Mesendoderm (in vitro differentiated cells): ENCODE data around the gene GDPD5.

Source experiments
- DNase-seq: peaks from one replicate; pipeline ENCODE4 v3.0.0; 2013
- H2AK5ac ChIP-seq: 2 replicates; pipeline ENCODE4 v1.6.1; 2013; ENCODE audit warnings: low read length, inconsistent platforms
- H2BK120ac ChIP-seq: 2 replicates; pipeline ENCODE4 v1.6.1; 2013; ENCODE audit warnings: low read depth, mild to moderate bottlenecking, low read length, moderate library complexity, mixed read lengths
- H2BK15ac ChIP-seq: replicated peaks from 2 replicates; pipeline ENCODE4 v1.6.1; 2013; ENCODE audit warnings: low read depth, mild to moderate bottlenecking, moderate library complexity
- H2BK5ac ChIP-seq: 2 replicates; pipeline ENCODE4 v1.6.1; 2013; ENCODE audit warnings: low read length, inconsistent platforms
- H3K18ac ChIP-seq: 2 replicates; pipeline ENCODE4 v1.6.1; 2013; ENCODE audit warnings: mild to moderate bottlenecking, low read length, mixed read lengths
- H3K23ac ChIP-seq: one replicate; pipeline ENCODE4 v1.6.1; 2013; ENCODE audit warnings: low read length
- H3K27ac ChIP-seq: 2 replicates; pipeline ENCODE4 v1.5.1; 2013; ENCODE audit warnings: low read depth, mild to moderate bottlenecking, inconsistent platforms, low read length, moderate library complexity
- H3K27me3 ChIP-seq: 2 replicates; pipeline ENCODE4 v1.6.1; 2013; ENCODE audit warnings: low read length, control low read depth, mild to moderate bottlenecking, inconsistent platforms; ENCODE audit not compliant: insufficient read depth, poor library complexity
- H3K36me3 ChIP-seq: 2 replicates; pipeline ENCODE4 v1.6.1; 2013; ENCODE audit warnings: low read length, inconsistent platforms; ENCODE audit not compliant: control insufficient read depth, insufficient read depth
- H3K4ac ChIP-seq: one replicate; pipeline ENCODE4 v1.6.1; 2013; ENCODE audit warnings: low read depth, mild to moderate bottlenecking, low read length, moderate library complexity
- H3K4me1 ChIP-seq: 2 replicates; pipeline ENCODE4 v1.6.1; 2013; ENCODE audit warnings: low read depth, low read length, inconsistent platforms; ENCODE audit not compliant: control insufficient read depth
- H3K4me2 ChIP-seq: 2 replicates; pipeline ENCODE4 v1.6.1; 2013; ENCODE audit warnings: low read length
- H3K4me3 ChIP-seq: 2 replicates; pipeline ENCODE4 v1.5.1; 2013; ENCODE audit warnings: mild to moderate bottlenecking, low read length
- H3K56ac ChIP-seq: one replicate; pipeline ENCODE4 v1.6.1; 2013; ENCODE audit warnings: low read length
- H3K79me1 ChIP-seq: 2 replicates; pipeline ENCODE4 v1.6.1; 2013; ENCODE audit warnings: low read length, inconsistent platforms
- H3K79me2 ChIP-seq: 2 replicates; pipeline ENCODE4 v1.6.1; 2013; ENCODE audit warnings: mild to moderate bottlenecking, low read length; ENCODE audit not compliant: control insufficient read depth, insufficient read depth
- H3K9ac ChIP-seq: 2 replicates; pipeline ENCODE4 v1.6.1; 2013; ENCODE audit warnings: low read length, inconsistent platforms
- H4K5ac ChIP-seq: one replicate; pipeline ENCODE4 v1.6.1; 2013; ENCODE audit warnings: low read length
- H4K8ac ChIP-seq: one replicate; pipeline ENCODE4 v1.6.1; 2013; ENCODE audit warnings: low read depth, mild to moderate bottlenecking, control low read depth, low read length, moderate library complexity
- WGBS: extraction: QIAGEN DNeasy Blood & Tissue Kit; methylation state at CpG from one replicate; pipeline ENCODE4 v1.1.7; 2013; ENCODE audit warnings: low lambda C conversion rate, missing lambda C conversion rate; ENCODE audit not compliant: insufficient coverage; ENCODE audit errors: extremely low coverage; 5-methylcytosine and 5-hydroxymethylcytosine counted together

GDPD5 gene

GRCh38 chr11:75428281-75428724, 97.4 kb downstream of the GDPD5 start:
- Histone ChIP-seq H3K27me3 (peaks cover 31% of the 10 kb centered on the region), H4K8ac (no peak overlapping the region), H2BK120ac (no peak overlapping the region), H3K9ac (no peak overlapping the region), H3K18ac (no peak overlapping the region), H3K56ac (no peak overlapping the region), H3K4me2 (no peak overlapping the region), H3K4me1 (peaks cover 5% of the 10 kb centered on the region), H2BK15ac (no peak overlapping the region), H3K4ac (no peak overlapping the region), H3K79me2 (no peaks in the 10 kb centered on the region), H3K79me1 (no peaks in the 10 kb centered on the region), H4K5ac (no peak overlapping the region), H3K27ac (no peak overlapping the region), H3K4me3 (no peak overlapping the region), H2BK5ac (no peak overlapping the region), H3K23ac (no peak overlapping the region), H2AK5ac (no peak overlapping the region), H3K36me3 (no peaks in the 10 kb centered on the region)
- no CpG with 5 or more reads among the region's 32 CpGs for WGBS
- peak; percentile 81 for DNase-seq

GRCh38 chr11:75427181-75427580, 98.6 kb downstream of the GDPD5 start:
- H3K4me1 ChIP-seq: peaks cover 4% of the 10 kb centered on the region
- no peak overlapping the region for H4K5ac ChIP-seq
- H3K18ac ChIP-seq: no peak overlapping the region
- no peak overlapping the region for H3K23ac ChIP-seq
- H2BK120ac ChIP-seq: no peak overlapping the region
- no peaks in the 10 kb centered on the region for H3K79me2 ChIP-seq
- H3K27ac ChIP-seq: no peak overlapping the region
- H3K4me2 ChIP-seq: no peak overlapping the region
- H3K4me3 ChIP-seq: no peak overlapping the region
- no peak overlapping the region for H3K56ac ChIP-seq
- no peaks in the 10 kb centered on the region for H3K79me1 ChIP-seq
- H3K9ac ChIP-seq: no peak overlapping the region
- H2BK5ac ChIP-seq: no peak overlapping the region
- H4K8ac ChIP-seq: no peak overlapping the region
- H2BK15ac ChIP-seq: no peak overlapping the region
- H3K4ac ChIP-seq: no peak overlapping the region
- no peak for DNase-seq
- H2AK5ac ChIP-seq: no peak overlapping the region
- no peaks in the 10 kb centered on the region for H3K36me3 ChIP-seq
- peaks cover 28% of the 10 kb centered on the region for H3K27me3 ChIP-seq

GRCh38 chr11:75426720-75427086, 99.0 kb downstream of the GDPD5 start:
- Histone ChIP-seq H3K4me3 (no peak overlapping the region), H3K4ac (no peak overlapping the region), H4K8ac (no peak overlapping the region), H3K23ac (no peak overlapping the region), H3K4me1 (peaks cover 4% of the 10 kb centered on the region), H3K4me2 (no peak overlapping the region), H4K5ac (no peak overlapping the region), H2BK15ac (no peak overlapping the region), H3K56ac (no peak overlapping the region), H3K79me1 (no peaks in the 10 kb centered on the region), H3K27ac (no peak overlapping the region), H3K36me3 (no peaks in the 10 kb centered on the region), H2BK5ac (no peak overlapping the region), H3K79me2 (no peaks in the 10 kb centered on the region), H2AK5ac (no peak overlapping the region), H3K18ac (no peak overlapping the region), H3K9ac (no peak overlapping the region), H3K27me3 (peaks cover 26% of the 10 kb centered on the region), H2BK120ac (no peak overlapping the region)
- no CpG with 5 or more reads among the region's 5 CpGs for WGBS
- no peak for DNase-seq

- Histone ChIP-seq H2BK120ac (no peak overlapping the region), H2BK15ac (no peak overlapping the region), H3K27ac (no peak overlapping the region), H3K4me1 (peaks cover 2% of the 10 kb centered on the region), H3K79me2 (no peaks in the 10 kb centered on the region), H4K8ac (no peak overlapping the region), H3K27me3 (peaks cover 13% of the 10 kb centered on the region), H3K4me2 (peak overlapping the region; percentile 35), H3K36me3 (no peaks in the 10 kb centered on the region), H3K4ac (no peak overlapping the region), H3K4me3 (no peak overlapping the region), H3K9ac (peak overlapping the region; percentile 55), H3K23ac (peak overlapping the region; percentile 15), H3K18ac (no peak overlapping the region), H4K5ac (no peak overlapping the region), H3K56ac (peak overlapping the region; percentile 54), H2AK5ac (no peak overlapping the region), H2BK5ac (no peak overlapping the region), H3K79me1 (no peaks in the 10 kb centered on the region)
- peak; percentile 86 for DNase-seq
- WGBS: no CpG with 5 or more reads among the region's 29 CpGs
Observed at GRCh38 chr11:75425422-75425821, 100.3 kb downstream of the GDPD5 start.

- H4K8ac ChIP-seq: no peak overlapping the region
- H3K23ac ChIP-seq: no peak overlapping the region
- H3K79me2 ChIP-seq: no peaks in the 10 kb centered on the region
- no peak overlapping the region for H3K56ac ChIP-seq
- no peak overlapping the region for H2BK120ac ChIP-seq
- H3K4me2 ChIP-seq: no peak overlapping the region
- H3K18ac ChIP-seq: no peak overlapping the region
- no peak overlapping the region for H2BK15ac ChIP-seq
- peaks cover 7% of the 10 kb centered on the region for H3K27me3 ChIP-seq
- DNase-seq: peak; percentile 71
- H3K9ac ChIP-seq: no peak overlapping the region
- H3K27ac ChIP-seq: no peak overlapping the region
- WGBS: no CpG with 5 or more reads among the region's 1 CpG
- no peak overlapping the region for H4K5ac ChIP-seq
- no peak overlapping the region for H2AK5ac ChIP-seq
- H3K36me3 ChIP-seq: no peaks in the 10 kb centered on the region
- H3K4me3 ChIP-seq: no peak overlapping the region
- no peak overlapping the region for H3K4ac ChIP-seq
- H3K4me1 ChIP-seq: peaks cover 2% of the 10 kb centered on the region
- no peak overlapping the region for H2BK5ac ChIP-seq
- H3K79me1 ChIP-seq: no peaks in the 10 kb centered on the region
Observed at GRCh38 chr11:75424396-75424795, 101.3 kb downstream of the GDPD5 start.

- no peak overlapping the region for H3K56ac ChIP-seq
- no peak overlapping the region for H3K4me2 ChIP-seq
- no peak overlapping the region for H4K5ac ChIP-seq
- WGBS: no CpG with 5 or more reads among the region's 9 CpGs
- no peak overlapping the region for H4K8ac ChIP-seq
- peaks cover 2% of the 10 kb centered on the region for H3K4me1 ChIP-seq
- H3K4ac ChIP-seq: no peak overlapping the region
- H2AK5ac ChIP-seq: no peak overlapping the region
- H3K9ac ChIP-seq: no peak overlapping the region
- no peaks in the 10 kb centered on the region for H3K79me2 ChIP-seq
- no peak overlapping the region for H3K18ac ChIP-seq
- H3K36me3 ChIP-seq: no peaks in the 10 kb centered on the region
- H2BK5ac ChIP-seq: no peak overlapping the region
- no peak overlapping the region for H2BK15ac ChIP-seq
- DNase-seq: no peak
- H2BK120ac ChIP-seq: no peak overlapping the region
- H3K27ac ChIP-seq: no peak overlapping the region
- H3K23ac ChIP-seq: no peak overlapping the region
- H3K79me1 ChIP-seq: no peaks in the 10 kb centered on the region
- peaks cover under 1% of the 10 kb centered on the region for H3K27me3 ChIP-seq
- H3K4me3 ChIP-seq: no peak overlapping the region
Observed at GRCh38 chr11:75423721-75424120, 102.0 kb downstream of the GDPD5 start.
